ENCODE data around the gene RARA. TPM values are rescaled to one million over a fixed set of nuclear protein-coding genes. Genes with fewer than 3 reads are reported as not detected.

The RARA gene
- 71.2 and 72.5 TPM in 2 replicates for total RNA-seq

DNA sequence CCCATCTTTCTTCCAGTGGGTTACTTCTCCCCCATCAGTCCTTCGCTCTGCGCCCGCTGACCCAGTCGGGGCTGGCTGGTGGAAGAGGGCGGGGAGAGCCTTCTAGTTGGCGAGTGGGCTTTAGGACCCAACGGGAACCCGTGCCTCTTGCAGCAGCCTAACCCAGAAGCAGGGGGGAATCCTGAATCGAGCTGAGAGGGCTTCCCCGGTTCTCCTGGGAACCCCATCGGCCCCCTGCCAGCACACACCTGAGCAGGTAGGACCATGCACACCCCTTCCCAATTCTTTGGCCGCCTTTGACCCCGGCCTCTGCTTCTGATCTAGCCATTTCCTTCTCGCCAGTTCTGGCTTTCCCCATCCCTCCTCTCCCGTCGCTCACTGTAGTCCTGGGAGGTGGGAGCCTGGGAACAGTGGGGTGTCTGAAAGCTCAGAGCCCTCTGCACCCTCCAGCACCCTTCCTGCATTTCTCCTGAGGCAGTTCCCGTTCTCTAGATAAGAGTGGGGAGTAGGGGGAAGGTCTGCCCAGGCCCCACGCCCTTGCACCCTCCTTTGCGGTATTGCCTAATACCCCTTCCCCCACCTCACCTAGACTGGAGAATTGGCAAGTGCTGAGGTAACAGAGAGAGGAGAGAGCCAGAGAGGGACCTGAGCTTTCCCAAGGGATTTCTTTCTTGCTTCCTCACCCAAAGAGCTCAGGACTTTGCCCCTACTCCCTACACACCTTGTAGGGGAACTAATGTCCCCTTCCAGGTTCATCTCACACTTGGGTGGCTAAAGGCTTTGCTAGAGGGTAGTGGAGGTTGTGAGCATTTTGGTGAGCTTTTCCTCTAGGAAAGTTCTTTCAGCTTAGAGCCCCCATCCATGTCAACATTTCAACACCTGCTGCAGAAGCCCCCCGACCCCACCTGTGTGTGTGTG lies at the start of gene RARA:
Gene RARA, plus strand, starts transcription at position 150 of the 918 bp plus-strand sequence. CDS start 22,039 bp downstream, outside the sequence.
- Mint-ChIP-seq H3K4me1 (peaks cover 10% of the 10 kb centered on the region), H3K27me3 (no peaks in the 10 kb centered on the region), H3K36me3 (ENCODE audit: low read depth) (no peaks in the 10 kb centered on the region), H3K27ac (peak within 1 kb of the TSS; percentile 24), H3K4me3 (no peak within 1 kb of the TSS), H3K9me3 (no peaks in the 10 kb centered on the region)
- DNase-seq (no peak), ATAC-seq (ENCODE audit: low read depth) (peak; percentile 72)
- intact Hi-C loops (cut with micrococcal nuclease), result loop anchor here (1.0 kb wide), 1 partner anchor 9 kb away; no protein-coding TSS in a partner anchor
- ChIA-PET CTCF (interaction anchor here (1.2 to 17.3 kb wide), 3 partner anchors 10 to 224 kb away, joined by 3 to 466 read pairs (median 6); no protein-coding TSS in a partner anchor), POLR2A (interaction anchor here (0.7 to 9.6 kb wide), 6 partner anchors 8 to 46 kb away, joined by 3 to 154 read pairs (median 6); no protein-coding TSS in a partner anchor)
- no peak for TF ChIP-seq CTCF (IDR thresholded peaks at IDR 0.05)

DNA sequence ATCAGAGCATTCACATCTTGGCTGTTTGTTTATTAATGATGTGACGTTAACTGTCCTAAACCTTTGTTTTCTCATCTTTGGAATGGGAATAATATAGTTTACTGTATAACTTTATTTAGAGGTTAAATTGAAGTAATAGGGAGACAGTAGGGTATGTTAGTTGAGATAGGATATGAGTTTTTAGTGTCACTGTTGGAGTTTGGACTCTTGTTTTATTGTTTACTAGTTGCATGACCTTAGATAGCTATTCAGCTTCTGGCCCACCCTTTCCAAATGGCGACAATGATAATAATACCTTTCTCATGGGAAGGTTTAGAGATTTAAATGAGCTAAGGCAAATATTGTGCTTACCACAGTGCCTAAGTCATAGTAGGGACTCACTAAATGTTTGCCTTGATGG lies 49.5 kb upstream of the RARA start:
- ChIA-PET POLR2A (interaction anchor here (0.5 kb wide), 1 partner anchor 831 kb away, joined by 3 read pairs; no protein-coding TSS in a partner anchor), CTCF (no interaction called here)
- no peaks in the 10 kb centered on the region for H3K9me3 Mint-ChIP-seq
- intact Hi-C loops (cut with micrococcal nuclease), result no loop called here
- H3K4me3 Mint-ChIP-seq, result no peak overlapping the region
- no peak for TF ChIP-seq CTCF (IDR thresholded peaks at IDR 0.05)
- ATAC-seq (ENCODE audit: low read depth), result no peak
- H3K4me1 Mint-ChIP-seq, result no peaks in the 10 kb centered on the region
- H3K27me3 Mint-ChIP-seq, result no peaks in the 10 kb centered on the region
- no peak for DNase-seq
- H3K36me3 Mint-ChIP-seq (ENCODE audit: low read depth), result peaks cover 61% of the 10 kb centered on the region
- no peak overlapping the region for H3K27ac Mint-ChIP-seq

GRCh38 chr17:40260528-40260927 lies 48.5 kb upstream of the RARA start:
- ChIA-PET POLR2A (no interaction called here), CTCF (no interaction called here)
- Mint-ChIP-seq H3K4me3 (no peak overlapping the region), H3K27ac (no peak overlapping the region), H3K9me3 (no peaks in the 10 kb centered on the region), H3K4me1 (no peaks in the 10 kb centered on the region), H3K36me3 (ENCODE audit: low read depth) (peaks cover 61% of the 10 kb centered on the region), H3K27me3 (no peaks in the 10 kb centered on the region)
- intact Hi-C loops (cut with micrococcal nuclease), result no loop called here
- no peak for TF ChIP-seq CTCF (IDR thresholded peaks at IDR 0.05)
- DNase-seq (no peak), ATAC-seq (ENCODE audit: low read depth) (no peak)

- H3K9me3 Mint-ChIP-seq, result no peaks in the 10 kb centered on the region
- no peak overlapping the region for H3K4me3 Mint-ChIP-seq
- ATAC-seq (ENCODE audit: low read depth), result no peak
- ChIA-PET POLR2A (no interaction called here), CTCF (no interaction called here)
- H3K4me1 Mint-ChIP-seq, result no peaks in the 10 kb centered on the region
- H3K36me3 Mint-ChIP-seq (ENCODE audit: low read depth), result peaks cover 40% of the 10 kb centered on the region
- DNase-seq, result no peak
- no peaks in the 10 kb centered on the region for H3K27me3 Mint-ChIP-seq
- no peak for TF ChIP-seq CTCF (IDR thresholded peaks at IDR 0.05)
- H3K27ac Mint-ChIP-seq, result no peak overlapping the region
- intact Hi-C loops (cut with micrococcal nuclease), result loop anchor here (5.0 kb wide), 1 partner anchor 32 kb away; no protein-coding TSS in a partner anchor
These were observed 44.4 kb upstream of the RARA start for GRCh38 chr17:40264458-40265185.

GRCh38 chr17:40265337-40265736 lies 43.6 kb upstream of the RARA start:
- DNase-seq (no peak), ATAC-seq (ENCODE audit: low read depth) (no peak)
- H3K27ac Mint-ChIP-seq, result no peak overlapping the region
- no peaks in the 10 kb centered on the region for H3K27me3 Mint-ChIP-seq
- peaks cover 35% of the 10 kb centered on the region for H3K36me3 Mint-ChIP-seq (ENCODE audit: low read depth)
- CTCF ChIA-PET, result no interaction called here
- intact Hi-C loops (cut with micrococcal nuclease), result loop anchor here (5.0 kb wide), 1 partner anchor 33 kb away; no protein-coding TSS in a partner anchor
- H3K9me3 Mint-ChIP-seq, result no peaks in the 10 kb centered on the region
- no peak overlapping the region for H3K4me3 Mint-ChIP-seq
- no peak for TF ChIP-seq CTCF (IDR thresholded peaks at IDR 0.05)
- no peaks in the 10 kb centered on the region for H3K4me1 Mint-ChIP-seq
- POLR2A ChIA-PET, result no interaction called here
